SK-N-MC (cell line): ENCODE data around the gene MAGEA6.
"Not testable (repeated sequence)": the region's sequence is repeated elsewhere in the genome, so short reads cannot be mapped to it uniquely, and the experiment has no call there.

Source experiments
- DNase-seq: peaks from one replicate; pipeline ENCODE4 v3.0.0-alpha.2; 2011; ENCODE audit warnings: low read depth, low spot score
- H3K27ac ChIP-seq: fragments of 200-600 bp; sonication (generic); 2 replicates; pipeline ENCODE4 v1.5.1; 2016; ENCODE audit warnings: mixed run types
- H3K36me3 ChIP-seq: fragments of 200-600 bp; sonication (generic); 2 replicates; pipeline ENCODE4 v1.6.1; 2017; ENCODE audit warnings: antibody characterized with exemption, low read length, mixed read lengths; ENCODE audit not compliant: insufficient read depth
- H3K4me3 ChIP-seq: fragments of 200-600 bp; sonication (generic); 2 replicates; pipeline ENCODE4 v1.5.1; 2016
- H3K9ac ChIP-seq: fragments of 200-600 bp; sonication (generic); 2 replicates; pipeline ENCODE4 v1.8.0; 2017; ENCODE audit warnings: mixed run types, mixed read lengths; ENCODE audit not compliant: insufficient read length
- H3K9me3 ChIP-seq: fragments of 200-600 bp; sonication (generic); 2 replicates; pipeline ENCODE4 v1.6.1; 2017; ENCODE audit warnings: low read depth, mild to moderate bottlenecking, antibody characterized with exemption, low read length, moderate library complexity, mixed read lengths
- EZH2 ChIP-seq: fragments of 200-600 bp; sonication (generic); IDR thresholded peaks from one replicate; pipeline ENCODE4 v1.6.1; 2017; ENCODE audit warnings: antibody characterized with exemption
- FOXP2 ChIP-seq: optimal IDR thresholded peaks from 2 replicates; pipeline ENCODE3; 2011; ENCODE audit warnings: mild to moderate bottlenecking, moderate library complexity; ENCODE audit not compliant: insufficient read depth; ENCODE audit errors: extremely low read length, control extremely low read depth
- POLR2AphosphoS5 ChIP-seq: IDR thresholded peaks from 2 replicates; pipeline ENCODE4 v1.6.1; 2012; ENCODE audit warnings: mild to moderate bottlenecking, low read depth, low read length, borderline replicate concordance

The MAGEA6 gene

DNA sequence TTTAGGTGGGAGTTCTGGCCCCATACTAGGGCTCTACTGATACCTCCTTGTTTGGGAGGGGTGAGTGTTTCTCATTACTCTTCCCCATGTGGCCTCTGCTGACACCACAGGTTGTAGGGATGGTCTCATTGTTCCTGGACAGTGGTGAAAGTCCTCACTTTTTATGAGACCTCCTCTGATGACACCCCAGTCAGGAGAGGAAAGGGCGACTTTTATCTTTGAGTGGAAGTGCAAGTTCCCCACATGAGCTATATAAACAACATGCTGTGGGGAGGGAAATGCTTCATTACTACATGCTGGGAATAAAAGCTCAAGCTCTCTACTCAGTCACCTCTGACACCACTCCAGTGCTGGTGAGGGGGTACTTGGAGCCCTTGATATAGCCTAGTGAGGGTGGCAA lies 29.5 kb upstream of the MAGEA6 start:
- no peaks in the 10 kb centered on the region for H3K36me3 ChIP-seq
- no peak overlapping the region for H3K4me3 ChIP-seq
- no peaks in the 10 kb centered on the region for H3K9me3 ChIP-seq
- TF ChIP-seq EZH2 (no peak), FOXP2 (no peak), POLR2AphosphoS5 (no peak)
- H3K9ac ChIP-seq, result no peak overlapping the region
- no peak for DNase-seq
- no peak overlapping the region for H3K27ac ChIP-seq

DNA sequence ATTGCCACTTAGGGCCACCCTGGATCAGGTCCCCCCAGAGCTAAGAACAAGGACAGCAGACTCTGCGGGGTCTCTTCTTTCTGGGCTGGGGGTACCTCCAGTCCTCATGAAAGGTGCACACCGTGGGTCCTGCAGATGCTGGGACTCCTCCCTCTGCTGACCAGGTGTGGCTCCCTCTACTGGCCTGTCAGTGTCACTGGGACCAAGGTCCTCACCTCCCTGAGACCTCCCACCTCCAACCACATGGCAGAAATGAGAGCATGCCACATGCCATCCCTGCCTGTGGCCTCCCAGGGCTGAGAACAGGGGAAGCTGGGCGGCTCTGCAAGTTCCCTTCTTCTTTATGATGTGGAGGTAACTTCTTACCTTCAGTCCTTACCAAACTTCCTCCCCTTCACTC lies 17.6 kb upstream of the MAGEA6 start:
- not testable (repeated sequence) for DNase-seq, H3K27ac ChIP-seq, H3K9me3 ChIP-seq, H3K4me3 ChIP-seq, H3K9ac ChIP-seq, H3K36me3 ChIP-seq

DNA sequence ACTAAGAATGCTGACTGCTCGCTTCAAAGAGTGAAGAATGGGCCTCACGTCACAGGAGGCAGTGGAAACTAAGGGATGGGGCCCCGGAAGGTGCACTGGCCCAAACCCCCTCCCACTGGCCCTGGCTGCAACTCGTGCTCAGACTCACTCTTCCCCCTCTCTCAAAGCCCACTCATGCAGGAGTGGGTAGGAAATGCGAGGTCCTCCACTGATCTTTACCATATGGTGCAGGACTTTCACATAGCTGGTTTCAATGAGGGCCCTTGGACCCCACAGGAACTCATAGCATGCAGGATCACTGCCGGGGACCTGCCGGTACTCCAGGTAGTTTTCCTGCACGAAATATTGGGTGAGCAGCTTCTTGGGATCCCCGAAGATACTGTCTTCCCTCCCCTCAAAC lies 2.9 kb downstream of the MAGEA6 start:
- not testable (repeated sequence) for H3K9me3 ChIP-seq, H3K27ac ChIP-seq, DNase-seq, H3K4me3 ChIP-seq, H3K36me3 ChIP-seq, H3K9ac ChIP-seq

DNA sequence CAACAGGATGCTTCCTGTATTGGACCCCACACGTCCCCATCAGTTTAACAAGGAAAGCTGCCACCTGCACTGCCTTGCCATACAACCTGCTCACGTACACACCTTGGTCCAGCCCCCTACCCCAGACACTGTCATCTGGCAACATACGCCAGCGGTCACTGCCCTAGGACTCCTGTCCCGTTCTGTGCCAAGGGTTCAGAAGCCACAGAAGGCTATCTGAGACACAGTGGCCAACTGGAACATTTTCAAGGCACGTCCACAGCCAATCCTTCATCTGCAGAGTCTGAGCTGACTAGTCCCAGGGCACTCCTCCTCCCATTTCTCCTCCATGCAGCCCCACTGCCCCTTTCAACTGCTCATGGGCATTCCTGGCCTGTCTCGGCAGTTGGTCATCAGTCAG lies 7.9 kb downstream of the MAGEA6 start:
- H3K27ac ChIP-seq, H3K9ac ChIP-seq, H3K36me3 ChIP-seq, H3K9me3 ChIP-seq, H3K4me3 ChIP-seq, DNase-seq: not testable (repeated sequence)

DNA sequence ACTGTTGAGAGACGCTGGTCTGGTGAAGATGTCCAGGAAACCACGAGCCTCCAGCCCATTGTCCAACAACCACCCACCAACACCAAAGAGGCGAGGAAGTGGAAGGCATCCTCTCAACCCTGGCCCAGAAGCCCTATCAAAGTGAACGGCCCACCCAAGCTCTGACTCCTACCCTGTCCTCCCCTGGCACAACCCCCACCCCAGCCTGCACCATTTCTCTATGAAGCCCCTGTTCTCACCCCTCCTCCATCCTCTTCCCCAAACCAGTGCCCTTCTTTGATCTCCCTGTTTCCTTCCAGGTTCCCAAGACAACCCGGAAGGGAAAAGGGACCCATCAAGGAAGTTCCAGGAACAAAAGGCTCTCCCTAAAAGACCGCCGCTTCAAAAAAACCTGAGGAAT lies 9.9 kb downstream of the MAGEA6 start:
- H3K4me3 ChIP-seq, H3K9me3 ChIP-seq, DNase-seq, H3K9ac ChIP-seq, H3K27ac ChIP-seq, H3K36me3 ChIP-seq: not testable (repeated sequence)

DNA sequence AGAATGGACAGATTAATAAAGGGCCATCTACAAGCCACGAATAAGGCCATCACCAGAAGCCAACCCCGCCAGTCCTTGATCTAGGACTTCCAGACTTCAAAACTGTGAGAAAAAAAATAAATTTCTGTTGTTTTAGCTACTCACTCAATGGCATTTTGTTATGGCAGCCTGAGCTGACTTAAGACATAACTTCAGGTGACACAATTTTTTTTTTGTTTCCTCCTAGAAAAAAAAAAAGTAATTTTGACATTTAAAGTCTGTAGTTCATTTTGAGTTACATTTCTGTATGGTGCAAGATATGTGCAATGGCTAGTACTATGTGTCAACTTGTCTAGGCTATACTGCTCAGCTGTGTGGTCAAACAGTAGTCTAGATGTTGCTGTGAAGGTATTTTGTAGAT lies 10.6 kb downstream of the MAGEA6 start, which contains the start of gene CSAG3:
Gene CSAG3, plus strand, starts transcription at position 301 of the 400 bp plus-strand sequence.
- H3K9me3 ChIP-seq, H3K9ac ChIP-seq, DNase-seq, H3K36me3 ChIP-seq, H3K4me3 ChIP-seq, H3K27ac ChIP-seq: not testable (repeated sequence)

DNA sequence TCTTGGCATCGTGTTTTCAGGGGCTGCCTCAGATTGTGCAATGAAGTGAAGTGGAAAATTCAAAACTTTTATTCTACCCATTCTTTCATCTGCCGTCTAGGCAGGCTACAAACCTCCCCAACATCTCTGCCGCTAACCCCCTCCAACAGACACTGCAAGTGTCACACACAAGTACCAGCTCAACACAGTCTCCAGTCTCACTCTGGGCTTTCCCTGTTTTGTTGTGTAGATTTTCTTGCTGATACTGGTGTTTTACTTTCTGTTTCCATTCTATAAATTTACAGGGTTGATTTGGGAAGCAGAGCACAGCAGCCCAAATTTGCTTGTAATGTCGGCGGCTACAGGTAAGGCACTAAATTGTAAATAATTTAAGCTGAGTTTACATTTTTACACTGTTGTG lies 14.6 kb downstream of the MAGEA6 start:
- H3K36me3 ChIP-seq, H3K9me3 ChIP-seq, H3K9ac ChIP-seq, H3K4me3 ChIP-seq, H3K27ac ChIP-seq, DNase-seq: not testable (repeated sequence)

DNA sequence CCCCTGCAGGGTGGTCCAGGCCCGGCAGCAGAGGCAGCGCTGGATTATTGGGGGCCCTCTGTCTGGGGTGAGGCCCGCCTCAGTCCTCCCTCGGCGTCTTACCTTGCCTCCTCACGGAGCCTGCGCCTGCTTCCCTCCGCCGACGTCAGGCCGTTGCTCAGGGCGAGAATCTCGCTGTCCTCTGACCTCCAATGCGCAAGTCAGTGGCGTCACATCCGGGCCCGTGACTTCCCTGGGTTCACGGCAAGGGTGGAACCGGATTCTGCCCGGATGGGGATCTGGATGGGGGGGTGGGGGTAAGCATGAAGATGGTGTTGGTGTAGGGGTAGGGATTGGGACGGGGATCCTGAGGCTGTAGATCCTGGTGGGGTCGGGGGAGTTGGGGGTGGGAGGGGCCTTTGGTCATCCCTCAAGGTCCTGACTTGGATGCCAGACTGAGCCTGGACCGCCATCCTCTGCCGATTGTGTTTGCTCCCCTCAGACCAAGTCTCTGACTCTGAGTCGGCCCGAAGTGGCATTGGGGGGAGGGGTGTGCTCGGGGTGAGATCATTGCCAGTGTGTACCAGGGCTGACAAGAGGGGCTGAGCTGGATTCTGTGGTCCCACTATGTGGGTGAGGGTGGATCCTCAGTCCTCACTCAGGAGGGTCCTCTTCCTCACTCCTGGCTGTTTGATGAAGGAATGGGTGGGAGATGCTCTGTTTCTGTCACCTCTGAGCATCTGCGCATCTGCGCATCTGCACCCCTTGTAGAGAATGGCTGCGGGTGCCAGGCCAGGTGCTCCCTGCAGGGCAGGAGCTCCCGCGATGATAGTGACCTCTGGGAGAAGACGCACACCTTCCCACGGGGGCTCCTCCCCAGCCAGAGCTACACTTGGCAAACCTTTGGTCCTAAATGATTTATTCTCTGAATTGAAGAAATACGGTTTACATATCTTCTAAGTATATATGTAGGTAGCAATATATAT lies 15.5 kb downstream of the MAGEA6 start, which contains the start of gene MAGEA2:
Gene MAGEA2, minus strand, starts transcription at position 157 of the 965 bp plus-strand sequence. CDS start 2,479 bp downstream, outside the sequence.
- H3K9me3 ChIP-seq, H3K36me3 ChIP-seq, H3K4me3 ChIP-seq, H3K9ac ChIP-seq, DNase-seq, H3K27ac ChIP-seq: not testable (repeated sequence)

DNA sequence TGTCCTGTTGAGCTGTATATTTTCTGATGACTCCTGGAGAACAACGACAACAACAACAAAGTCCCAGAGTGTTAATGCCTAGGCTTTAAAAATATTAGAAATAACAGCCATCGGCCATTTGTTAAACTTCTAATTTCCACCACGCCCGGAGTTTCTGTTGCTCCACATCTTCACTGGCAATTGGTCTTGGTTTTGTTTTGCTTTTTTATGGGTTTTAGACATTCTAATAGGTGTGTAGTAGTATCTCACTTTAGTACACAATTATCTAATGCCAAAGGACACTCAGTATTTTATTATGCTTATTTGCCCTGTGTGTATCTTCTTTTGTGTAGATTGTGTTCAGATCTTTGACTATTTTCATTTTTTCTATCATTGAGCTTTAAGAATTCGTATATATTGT lies 30.9 kb downstream of the MAGEA6 start:
- no peak for DNase-seq
- no peaks in the 10 kb centered on the region for H3K36me3 ChIP-seq
- H3K4me3 ChIP-seq, result no peak overlapping the region
- no peaks in the 10 kb centered on the region for H3K9me3 ChIP-seq
- no peak for TF ChIP-seq POLR2AphosphoS5
- no peak for TF ChIP-seq FOXP2
- TF ChIP-seq EZH2, result no peak
- no peak overlapping the region for H3K27ac ChIP-seq
- H3K9ac ChIP-seq, result no peak overlapping the region

DNA sequence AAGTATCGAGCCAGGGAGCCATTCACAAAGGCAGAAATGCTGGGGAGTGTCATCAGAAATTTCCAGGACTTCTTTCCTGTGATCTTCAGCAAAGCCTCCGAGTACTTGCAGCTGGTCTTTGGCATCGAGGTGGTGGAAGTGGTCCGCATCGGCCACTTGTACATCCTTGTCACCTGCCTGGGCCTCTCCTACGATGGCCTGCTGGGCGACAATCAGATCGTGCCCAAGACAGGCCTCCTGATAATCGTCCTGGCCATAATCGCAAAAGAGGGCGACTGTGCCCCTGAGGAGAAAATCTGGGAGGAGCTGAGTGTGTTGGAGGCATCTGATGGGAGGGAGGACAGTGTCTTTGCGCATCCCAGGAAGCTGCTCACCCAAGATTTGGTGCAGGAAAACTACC lies 33.0 kb downstream of the MAGEA6 start:
- not testable (repeated sequence) for H3K4me3 ChIP-seq, H3K27ac ChIP-seq, H3K9ac ChIP-seq, DNase-seq, H3K36me3 ChIP-seq, H3K9me3 ChIP-seq
